GM19397 (cell line): ENCODE data around the gene CTBP2.

Source experiments
- ATAC-seq: cut with Tn5 transposase; IDR thresholded peaks from one replicate; pipeline ENCODE4 v1.9.1; 2021; ENCODE audit warnings: mild to moderate bottlenecking, moderate library complexity; ENCODE audit not compliant: unreplicated experiment

CTBP2 gene

DNA sequence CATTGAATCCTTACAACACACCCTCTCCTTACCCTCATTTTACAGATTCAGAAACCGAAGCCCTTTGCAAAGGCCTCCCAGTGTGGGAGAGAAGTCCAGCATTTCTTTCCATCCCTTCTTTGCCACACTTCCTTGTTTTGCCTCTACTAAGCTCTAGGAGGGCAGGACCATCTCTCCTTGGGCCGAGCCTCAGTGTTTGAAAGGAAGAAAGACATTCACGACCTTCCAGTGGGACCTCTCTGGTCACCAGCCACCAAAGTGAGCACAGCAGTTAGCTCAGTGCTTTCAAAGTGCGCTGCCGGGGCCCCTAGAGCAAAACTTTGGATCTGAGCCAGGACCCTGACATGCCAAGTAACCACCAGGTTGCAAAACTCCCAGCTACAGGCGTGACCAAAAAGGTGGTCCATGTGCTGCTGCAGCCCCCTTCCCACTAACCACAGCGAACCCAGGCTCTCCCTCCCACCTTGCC is 12.4 kb downstream of the CTBP2 start:
- ATAC-seq = no peak

DNA sequence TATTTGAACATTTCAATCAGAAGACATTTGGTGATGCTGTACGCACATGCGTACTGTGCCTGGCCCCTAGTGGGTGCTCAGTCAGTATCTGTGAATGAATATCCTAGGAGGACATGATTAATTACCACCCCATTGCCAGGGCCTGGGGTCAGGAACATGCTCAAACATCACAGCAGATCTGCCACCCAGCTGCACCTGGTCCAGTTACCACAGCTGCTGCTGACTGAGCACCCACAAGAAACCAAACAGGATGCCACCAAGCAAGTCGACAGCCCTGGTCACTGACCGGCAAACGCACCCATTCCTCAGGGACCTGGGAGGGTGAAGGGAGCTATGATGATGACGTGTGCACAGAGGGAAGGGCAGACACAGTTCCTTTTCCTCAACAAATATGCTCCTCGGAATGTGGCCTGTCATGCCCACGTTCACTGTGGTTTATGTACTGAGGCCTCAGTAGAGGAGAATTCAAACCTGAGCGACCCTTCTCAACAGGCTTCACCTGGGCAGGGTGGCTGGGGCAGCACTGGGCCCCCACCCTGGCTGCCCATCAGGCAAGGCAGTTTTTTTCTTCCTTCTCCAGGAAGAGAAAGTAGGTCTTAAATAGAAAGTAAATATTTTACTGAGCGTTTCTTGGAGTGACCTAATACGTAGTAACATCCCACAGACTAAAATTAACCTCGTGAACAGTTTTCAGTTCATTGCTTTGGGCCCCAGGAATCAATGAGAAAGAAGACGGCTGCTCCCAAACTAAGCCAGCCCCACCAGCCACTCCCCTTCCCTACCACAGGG is 13.4 kb downstream of the CTBP2 start:
- no peak for ATAC-seq

DNA sequence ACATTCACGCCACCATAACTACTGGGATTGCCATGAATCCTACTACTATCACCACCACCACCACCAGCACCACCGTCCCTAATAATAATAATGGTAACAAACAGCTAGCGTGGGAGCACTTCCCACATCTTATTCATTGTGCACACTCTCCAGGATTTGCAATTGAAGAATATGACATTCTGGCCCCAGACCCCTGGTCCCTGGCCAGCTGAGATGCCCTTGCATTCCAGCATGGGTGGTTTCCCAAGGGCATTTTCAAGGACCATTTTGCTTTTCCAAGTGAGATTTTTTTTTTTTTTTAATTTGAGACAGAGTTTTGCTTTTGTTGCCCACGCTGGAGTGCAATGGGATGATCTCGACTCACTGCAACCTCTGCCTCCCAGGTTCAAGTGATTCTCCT is 14.7 kb downstream of the CTBP2 start:
- no peak for ATAC-seq

DNA sequence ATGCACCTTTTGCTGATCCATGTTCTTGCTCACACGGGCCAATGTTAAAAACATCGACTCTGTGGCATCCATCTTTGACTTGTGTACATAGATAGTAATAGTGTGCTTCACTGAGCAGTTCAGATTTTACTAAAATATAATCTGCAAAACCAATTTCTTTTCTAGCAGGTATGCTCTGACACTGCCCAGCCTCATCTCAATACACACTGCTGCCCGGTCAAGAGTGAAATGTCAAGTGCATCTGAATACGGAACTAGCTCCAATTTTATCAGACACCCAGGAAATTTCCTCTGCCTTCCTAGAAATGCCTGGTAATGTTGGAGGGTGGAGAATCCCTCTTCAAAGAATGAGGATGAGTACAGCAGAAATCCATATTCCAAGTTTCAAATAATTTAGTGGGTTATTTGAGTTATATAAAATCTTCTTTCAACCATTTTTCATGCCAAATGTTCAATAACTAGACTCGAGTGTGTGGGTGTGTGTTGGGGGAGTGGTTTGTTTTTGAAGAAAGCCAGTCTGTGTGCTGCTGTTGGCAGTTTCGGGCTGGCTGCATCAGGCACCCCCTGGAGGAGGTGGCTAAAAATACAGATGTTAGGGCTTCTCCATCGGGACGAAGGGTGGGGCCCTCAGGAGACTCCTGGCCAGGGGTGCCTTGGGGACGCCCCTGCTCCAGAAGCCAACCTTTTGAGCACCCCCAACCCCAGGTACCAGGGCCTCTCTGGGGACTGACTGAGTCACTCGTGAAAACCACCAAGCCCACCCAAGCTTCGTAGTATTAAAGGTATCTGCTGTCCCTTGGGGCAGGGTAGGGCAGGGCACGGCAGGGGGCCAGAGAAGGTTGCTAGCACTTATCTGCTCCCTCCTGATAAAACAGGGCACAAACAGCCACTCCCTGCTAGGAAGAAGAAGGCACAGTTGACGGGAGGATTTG is 15.4 kb downstream of the CTBP2 start:
- ATAC-seq = no peak

DNA sequence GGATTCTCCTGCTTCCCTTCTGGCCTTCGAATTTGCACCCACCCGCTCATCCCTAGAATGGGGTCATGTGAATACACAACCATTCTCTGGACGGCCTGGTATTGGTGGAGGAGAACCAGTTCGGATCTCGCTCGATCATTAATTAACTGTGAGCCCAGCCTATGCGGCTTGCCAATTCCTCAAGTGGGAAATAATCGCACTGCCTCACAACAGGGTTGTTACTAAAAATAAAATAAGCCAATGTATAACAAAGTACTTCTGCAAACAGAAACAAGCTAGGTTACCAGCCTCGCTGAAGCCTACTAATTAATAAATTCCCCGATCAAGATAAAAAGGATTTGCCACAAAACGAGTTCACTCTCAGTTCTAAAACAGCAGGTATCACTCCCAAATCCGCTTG is 16.2 kb downstream of the CTBP2 start:
- no peak for ATAC-seq

DNA sequence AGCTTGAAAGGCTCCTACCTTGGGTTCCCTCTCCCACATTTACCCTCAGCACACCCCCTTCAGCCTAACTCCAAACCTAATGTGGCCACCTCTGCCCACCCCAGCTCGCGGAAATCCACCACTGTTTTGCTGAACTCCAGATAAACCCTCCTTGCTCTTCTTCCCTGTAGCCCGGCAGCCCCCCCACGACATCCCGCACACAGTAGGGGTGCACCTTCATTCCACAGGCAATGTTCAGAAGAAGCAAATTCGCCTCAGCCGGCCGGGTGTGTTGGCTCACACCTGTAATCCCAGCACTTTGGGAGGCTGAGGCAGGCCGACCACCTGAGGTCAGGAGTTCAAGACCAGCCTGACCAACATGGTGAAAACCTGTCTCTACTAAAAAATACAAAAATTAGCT is 17.4 kb downstream of the CTBP2 start:
- ATAC-seq = no peak

DNA sequence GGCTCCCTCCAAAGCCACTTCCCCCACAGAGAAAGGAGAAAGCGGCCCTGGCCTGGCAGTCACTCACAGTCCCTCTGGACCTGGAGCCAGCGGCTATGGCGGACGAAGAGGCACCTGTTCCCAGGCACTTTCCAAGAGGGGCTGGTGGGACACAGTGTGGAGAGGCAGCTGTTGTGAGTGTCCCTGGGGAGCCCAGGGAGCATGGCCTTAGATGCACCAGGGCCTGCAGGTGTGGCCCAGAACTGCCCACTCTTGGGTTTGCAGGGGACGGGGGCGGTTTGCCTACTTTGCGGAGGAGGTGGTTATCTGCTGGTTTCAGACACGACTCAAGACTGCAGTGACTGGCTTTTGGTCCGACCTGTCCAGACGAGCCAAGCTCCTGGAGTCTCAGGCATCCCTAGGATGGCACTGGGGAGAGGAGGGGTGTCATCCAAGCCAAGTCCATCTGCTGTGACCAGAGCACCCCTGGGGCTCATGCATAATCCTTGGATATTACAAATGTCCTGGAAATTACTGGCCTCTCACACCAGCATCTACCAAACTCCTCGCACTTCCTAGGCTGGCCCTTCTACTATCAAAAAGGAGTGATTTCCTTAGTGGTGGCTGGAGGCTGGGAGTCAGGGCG is 18.4 kb downstream of the CTBP2 start:
- no peak for ATAC-seq

DNA sequence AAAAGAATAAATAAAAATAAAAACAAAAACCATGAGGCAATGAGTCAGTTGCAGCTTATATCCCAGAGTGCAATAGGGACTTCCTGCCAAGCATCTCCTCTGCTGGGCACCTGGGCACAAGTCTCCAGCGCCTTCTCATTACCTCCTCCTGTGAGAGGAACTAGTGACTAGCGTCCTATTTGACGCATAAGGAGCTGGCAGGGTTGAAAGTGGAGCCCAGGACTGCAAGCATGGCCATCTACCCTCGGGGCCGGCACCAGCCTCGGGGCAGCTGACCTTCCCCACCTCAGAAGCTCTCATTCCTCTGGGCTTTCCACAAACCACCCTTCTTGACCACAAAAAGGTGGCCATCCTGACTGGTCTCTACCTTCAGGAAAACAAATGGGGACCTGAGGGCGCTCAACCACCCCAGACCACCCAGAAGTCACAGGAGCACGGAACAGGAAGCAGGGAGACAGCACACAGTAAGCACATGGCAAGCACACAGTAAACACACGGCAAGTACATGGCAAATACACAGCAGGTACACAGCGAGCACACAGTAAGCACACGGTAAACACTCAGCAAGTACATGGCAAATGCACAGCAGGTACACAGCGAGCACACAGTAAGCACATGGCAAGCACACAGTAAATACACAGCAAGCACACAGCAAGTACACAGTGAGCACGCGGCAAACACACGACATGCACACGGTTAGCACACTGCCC is 19.1 kb downstream of the CTBP2 start:
- no peak for ATAC-seq

DNA sequence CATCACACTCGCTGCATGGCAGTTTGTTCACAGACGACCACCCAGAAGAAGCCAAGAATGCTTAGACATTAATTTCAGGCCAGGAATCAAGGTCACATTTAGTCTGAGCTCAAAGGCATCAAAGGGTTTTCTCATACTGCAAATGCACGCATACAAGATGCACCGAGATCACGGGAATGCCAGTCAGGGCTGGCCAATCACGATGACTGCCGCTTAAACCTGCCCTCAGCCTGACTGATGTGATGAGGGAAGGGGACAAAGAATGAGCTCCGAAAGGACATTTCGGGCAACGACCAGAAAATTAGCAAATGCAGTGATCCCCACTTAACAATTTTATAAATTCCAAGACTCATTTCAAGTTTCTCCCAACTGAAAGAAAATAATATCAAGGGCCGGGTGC is 20.2 kb downstream of the CTBP2 start:
- no peak for ATAC-seq

DNA sequence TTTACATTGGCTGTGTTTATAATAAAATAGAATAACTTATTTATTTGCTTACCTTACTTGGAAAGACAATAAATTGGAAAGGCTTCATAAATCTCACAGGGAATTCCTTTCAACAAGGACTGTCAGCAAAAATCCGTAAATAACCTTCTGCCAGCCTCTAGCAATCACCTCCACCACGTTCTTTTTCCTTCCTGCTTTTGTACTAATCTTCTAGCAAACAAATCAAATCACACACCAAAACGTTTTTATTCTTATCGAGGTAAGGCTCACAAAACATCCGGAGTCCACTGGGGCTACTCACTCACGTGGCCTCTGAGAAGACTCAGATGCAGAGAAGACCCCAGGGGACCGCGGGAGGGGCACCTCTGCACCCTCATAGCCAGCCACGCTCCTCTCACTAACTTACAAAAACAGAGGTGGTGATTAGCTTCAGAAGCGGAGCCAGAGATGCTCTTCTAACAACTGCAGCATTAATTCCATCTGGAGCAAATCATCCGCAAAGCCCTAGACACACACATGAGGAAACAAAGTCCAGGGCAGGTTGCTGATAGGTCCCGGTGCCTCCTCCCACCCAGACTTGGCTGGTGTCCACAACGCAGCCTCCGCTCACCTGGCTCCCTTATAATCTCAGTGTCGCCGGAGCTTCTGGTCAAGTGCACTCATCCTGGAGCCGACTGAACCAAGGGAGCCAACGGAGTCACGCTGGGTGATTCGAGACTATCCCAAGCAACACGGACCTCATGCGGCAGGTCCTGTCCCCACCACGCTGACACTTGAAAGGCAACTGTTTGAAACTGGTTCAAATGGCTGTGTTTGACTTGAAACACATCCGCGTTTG is 22.5 kb downstream of the CTBP2 start:
- no peak for ATAC-seq

DNA sequence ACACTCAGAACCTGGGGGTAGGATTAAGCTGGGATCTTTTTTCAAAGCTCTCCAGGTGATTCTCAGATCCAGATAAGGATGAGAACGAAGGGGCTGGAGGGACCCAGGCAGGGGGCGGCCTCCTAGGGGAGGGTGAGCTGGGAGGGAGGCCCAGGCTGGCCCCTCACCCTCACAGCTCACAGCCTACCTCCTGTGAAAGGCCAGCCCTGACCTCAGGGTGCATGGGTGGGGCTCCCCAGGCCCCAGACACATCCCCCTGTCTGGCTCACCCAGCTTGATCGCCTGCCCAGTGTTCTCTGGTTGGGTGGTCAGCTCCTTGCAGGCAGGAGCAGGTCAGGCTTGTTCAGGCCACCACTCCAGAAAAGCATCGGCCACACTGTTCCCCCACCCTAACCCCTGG is 24.3 kb downstream of the CTBP2 start:
- ATAC-seq = no peak

DNA sequence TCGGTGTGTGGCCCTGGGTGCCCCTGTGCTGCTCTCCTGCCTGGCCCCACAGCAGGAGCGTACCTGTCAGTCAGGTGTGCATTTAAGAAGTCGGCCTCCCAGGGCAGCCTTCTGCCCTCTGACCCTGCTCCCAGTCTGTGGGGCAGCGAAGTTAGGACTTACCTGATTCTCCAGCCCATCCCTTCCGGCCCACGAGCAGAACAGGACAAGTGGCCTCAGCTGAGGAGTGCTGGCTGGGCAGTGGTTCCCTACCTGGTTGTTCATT is 24.7 kb downstream of the CTBP2 start:
- no peak for ATAC-seq

DNA sequence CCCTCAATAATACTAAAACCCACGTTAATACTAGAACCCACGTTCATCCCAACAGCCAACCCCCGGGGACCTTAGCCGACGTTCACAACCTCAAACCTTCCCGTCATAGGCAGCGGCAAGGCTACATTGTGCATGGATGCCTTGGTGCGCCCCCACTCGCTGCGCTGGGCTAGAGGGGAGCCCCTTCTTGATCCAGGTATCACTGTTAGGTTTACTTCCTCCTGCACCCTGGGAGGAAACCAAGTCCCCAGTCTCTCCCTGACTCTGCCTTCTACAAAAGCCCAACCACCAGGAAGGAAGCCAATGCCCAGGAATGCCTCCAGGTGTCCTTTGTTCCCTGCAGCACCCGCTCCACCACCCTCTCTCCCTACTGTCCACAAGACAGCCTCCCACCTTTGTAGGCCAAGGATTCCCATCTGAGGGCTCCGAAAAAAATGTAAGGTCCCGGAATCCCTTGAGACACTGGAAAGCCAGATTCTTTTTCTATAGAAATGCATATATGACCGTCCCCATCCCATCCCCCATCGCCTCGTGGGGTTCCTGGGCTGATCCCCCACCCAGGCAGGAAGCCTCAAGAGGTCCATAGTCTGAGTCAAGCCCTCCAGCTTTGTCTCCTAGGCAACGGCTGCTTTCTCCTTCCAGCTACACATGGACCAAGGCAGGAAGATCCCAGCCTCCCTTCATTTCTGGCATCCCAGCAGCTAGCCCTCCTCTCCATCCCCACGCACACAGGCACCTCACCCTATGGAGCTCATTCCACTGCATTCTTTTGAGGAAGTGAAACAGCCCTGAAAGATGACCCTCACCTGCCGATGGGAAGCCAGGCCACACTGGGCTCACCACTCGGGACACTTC is 25.2 kb downstream of the CTBP2 start:
- no peak for ATAC-seq

DNA sequence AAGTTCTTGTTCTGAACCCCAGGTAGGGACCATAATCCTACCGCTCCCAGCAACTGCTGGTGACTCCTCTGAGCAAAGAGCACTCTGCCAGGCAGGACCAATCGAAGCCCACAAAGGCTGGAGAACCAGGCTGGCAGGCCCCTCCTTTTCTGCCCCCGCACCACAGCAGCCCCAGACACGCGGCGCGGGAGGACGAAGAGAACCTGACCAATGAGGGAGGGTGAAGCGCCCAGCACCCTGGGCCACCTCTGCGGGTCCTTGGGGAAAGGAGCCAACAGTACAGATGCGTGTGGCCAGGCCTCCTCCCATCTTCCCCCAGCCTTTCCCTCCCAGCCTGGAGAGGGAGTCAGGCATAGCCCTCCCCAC is 25.9 kb downstream of the CTBP2 start:
- no peak for ATAC-seq

DNA sequence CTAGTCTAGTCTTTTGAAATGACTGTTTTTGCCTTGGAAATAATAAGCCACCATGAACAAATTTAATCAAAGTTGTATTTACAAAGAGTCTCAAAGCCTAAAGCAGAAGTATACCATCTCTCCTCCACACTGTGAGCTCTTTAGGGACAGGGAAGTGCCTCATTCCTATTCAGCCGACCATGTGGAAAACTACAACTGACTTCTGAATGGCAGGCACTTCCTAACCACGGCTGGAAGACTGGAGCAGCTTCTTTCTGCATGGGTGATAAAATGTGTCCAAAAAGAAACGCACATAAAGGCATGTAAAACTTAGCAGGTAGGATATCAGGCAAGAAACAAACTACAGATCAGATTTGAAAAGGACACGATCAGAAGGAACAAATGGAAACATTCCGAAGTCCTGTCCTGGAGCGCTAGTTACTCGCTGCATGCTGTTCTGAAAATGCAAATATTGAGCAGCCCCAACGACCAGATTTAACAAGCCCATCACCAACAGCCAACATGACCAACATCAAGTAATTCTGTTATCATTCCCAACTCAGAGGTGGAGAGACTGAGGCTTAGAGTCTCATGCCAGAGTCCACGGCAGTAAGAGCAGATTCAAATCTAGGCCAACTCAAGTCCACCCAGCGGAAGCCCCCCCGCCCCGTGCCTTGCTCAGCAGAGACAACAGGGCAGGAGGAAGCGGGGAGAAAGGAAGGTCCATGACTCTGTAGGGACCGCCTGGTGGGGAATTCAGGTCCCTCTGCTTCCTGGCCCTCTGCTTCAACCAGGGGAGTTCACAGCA is 26.5 kb downstream of the CTBP2 start:
- no peak for ATAC-seq

DNA sequence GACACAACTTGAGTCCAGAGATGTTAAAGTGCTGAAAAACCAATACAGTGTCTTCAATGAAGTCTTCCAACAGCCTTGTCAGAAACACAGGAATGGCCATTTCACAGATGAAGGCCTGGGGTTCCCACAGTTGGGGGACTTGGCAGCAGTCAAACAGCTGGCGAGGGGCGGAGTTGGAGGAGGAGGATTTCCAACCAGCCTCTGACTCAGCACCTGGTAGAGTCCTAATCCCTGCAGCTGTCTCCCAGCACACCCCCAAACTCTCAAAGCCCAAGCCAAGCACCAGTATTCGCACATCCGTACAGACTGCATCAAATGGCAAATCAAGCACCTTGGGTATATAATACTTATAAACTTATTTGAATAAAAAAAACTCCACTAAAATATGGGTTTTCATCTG is 28.0 kb downstream of the CTBP2 start:
- no peak for ATAC-seq

DNA sequence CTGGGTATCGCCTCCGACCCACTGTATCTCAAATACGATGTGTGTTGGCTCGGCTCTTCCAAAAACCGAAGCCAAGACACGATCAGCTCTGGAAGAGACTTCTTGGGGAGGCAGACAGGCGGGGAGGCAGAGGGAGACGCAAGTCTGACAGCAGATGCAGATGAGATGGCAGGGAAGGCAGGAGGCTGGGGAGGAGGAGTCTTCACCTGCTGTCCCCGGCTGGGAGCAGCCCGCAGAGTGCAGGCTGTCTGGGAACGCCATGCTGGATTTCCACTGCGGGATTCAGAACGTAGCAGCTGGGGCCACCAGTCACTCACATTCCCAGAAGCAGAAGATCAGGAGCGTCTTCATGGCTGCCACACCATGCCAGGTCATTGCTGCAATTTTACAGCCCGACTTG is 29.4 kb downstream of the CTBP2 start:
- no peak for ATAC-seq

DNA sequence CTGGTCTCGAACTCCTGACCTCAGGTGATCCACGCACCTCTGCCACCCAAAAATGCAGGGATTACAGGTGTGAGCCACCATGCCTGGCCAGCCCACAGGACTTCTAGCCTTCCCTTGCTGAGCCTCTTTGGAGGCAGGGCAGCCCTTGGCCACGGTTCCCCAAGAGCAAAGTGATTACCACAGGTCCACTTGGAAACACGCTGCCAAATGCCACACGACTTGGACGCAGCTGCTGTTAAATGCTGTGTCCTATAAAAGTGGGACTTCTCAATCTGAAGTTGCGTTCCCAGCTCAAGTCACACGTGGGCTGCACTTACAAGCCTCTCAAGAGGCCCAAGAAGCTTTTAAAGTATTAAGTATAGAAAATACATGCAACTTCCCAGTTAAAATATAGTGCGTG is 30.1 kb downstream of the CTBP2 start:
- no peak for ATAC-seq

DNA sequence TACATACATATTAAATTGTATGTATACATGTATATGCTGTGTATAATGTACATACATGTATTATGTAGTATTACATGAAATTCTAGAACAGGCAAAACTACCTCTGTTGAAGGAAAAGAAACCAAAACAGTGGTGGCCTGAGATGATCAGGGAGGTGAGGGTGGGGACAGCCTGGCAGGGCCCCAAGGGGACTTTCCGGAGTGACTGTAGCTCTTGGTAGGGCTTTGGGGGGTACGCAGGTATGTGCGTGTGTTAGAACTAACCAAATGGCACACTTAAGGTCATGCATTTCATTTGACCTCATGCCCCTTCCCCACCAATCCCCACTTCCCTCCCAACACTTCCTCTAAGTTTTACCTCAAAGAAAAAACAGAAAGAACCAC is 31.3 kb downstream of the CTBP2 start:
- ATAC-seq = no peak
